ENCODE results near the gene RBM19.

DNA sequence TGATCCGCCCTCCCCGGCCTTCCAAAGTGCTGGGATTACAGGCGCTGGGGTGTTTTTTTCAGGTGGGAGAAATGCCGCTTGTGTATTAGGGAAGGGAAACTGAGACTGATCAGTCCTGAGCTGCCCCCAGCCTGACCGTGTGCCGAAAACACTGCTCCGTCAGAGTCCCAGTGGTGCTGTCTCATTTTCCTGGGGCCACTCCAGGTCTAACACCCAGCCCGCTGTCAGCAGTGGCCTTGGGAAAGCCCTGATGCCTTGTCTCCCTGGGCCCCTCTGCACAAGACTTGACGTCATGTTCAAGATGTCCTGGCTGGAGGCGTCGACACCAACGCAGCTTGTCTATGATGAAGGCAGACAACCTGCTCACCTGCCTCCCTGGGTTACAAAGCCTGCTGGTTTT is 165.9 kb downstream of the RBM19 start:
- TF ChIP-seq, protein P1, sequence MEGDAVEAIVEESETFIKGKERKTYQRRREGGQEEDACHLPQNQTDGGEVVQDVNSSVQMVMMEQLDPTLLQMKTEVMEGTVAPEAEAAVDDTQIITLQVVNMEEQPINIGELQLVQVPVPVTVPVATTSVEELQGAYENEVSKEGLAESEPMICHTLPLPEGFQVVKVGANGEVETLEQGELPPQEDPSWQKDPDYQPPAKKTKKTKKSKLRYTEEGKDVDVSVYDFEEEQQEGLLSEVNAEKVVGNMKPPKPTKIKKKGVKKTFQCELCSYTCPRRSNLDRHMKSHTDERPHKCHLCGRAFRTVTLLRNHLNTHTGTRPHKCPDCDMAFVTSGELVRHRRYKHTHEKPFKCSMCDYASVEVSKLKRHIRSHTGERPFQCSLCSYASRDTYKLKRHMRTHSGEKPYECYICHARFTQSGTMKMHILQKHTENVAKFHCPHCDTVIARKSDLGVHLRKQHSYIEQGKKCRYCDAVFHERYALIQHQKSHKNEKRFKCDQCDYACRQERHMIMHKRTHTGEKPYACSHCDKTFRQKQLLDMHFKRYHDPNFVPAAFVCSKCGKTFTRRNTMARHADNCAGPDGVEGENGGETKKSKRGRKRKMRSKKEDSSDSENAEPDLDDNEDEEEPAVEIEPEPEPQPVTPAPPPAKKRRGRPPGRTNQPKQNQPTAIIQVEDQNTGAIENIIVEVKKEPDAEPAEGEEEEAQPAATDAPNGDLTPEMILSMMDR (IDR thresholded peaks at IDR 0.05; ENCODE audit: low read depth, low read length, missing input control) = no peak
- TF ChIP-seq, protein P2, sequence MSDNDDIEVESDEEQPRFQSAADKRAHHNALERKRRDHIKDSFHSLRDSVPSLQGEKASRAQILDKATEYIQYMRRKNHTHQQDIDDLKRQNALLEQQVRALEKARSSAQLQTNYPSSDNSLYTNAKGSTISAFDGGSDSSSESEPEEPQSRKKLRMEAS (IDR thresholded peaks at IDR 0.05) = no peak
- TF ChIP-seq, protein P3, sequence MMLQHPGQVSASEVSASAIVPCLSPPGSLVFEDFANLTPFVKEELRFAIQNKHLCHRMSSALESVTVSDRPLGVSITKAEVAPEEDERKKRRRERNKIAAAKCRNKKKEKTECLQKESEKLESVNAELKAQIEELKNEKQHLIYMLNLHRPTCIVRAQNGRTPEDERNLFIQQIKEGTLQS (IDR thresholded peaks at IDR 0.05) = no peak
- no peak for TF ChIP-seq TAF1 (conservative IDR thresholded peaks at IDR 0.05)
- no peak for TF ChIP-seq JUND (IDR thresholded peaks at IDR 0.05)
- TF ChIP-seq EGR1 (IDR thresholded peaks at IDR 0.05; ENCODE audit: low read depth in 2 of 2) = no peak
